Fibroblast of mammary gland (primary cell): Measurements from ENCODE around the gene RAB20.
A peak's percentile ranks its signal among the peaks of the same experiment; 100 is the strongest.

ENCODE experiments used
- DNase-seq: peaks from one replicate; pipeline ENCODE4 v3.0.0-alpha.2; 2010; ENCODE audit warnings: low read depth
- H3K4me3 ChIP-seq: 2 replicates; pipeline ENCODE4 v1.5.1; 2011; ENCODE audit warnings: low read depth, mild to moderate bottlenecking, low read length, moderate library complexity; ENCODE audit not compliant: control insufficient read depth
- TF ChIP-seq, protein P1 (sequence below): conservative IDR thresholded peaks from 2 replicates; pipeline ENCODE4 v1.5.1; 2011; ENCODE audit warnings: low read depth, low read length, inconsistent platforms; ENCODE audit not compliant: control insufficient read depth, insufficient read depth

Gene RAB20

DNA sequence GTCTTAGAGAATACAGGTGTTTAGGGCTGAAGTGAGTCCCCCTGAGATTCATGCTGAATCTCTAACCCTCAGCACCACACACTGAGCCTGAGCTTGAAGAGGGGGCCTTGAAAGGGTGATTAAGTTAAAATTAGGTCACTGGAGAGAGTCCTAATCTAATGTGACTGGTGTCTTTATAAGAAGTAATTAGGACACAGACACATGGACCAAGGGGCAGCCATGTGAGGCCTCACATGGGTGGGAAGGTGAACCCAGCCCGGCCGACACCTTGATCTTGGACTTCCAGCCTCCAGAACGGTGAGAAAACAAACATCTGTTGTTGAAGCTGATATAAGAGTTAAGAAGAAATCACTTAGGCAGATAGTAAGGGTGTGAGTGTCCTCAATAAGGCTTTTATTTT is 7.1 kb upstream of the RAB20 start:
- no peak for DNase-seq
- no peak overlapping the region for H3K4me3 ChIP-seq
- TF ChIP-seq, protein P1, sequence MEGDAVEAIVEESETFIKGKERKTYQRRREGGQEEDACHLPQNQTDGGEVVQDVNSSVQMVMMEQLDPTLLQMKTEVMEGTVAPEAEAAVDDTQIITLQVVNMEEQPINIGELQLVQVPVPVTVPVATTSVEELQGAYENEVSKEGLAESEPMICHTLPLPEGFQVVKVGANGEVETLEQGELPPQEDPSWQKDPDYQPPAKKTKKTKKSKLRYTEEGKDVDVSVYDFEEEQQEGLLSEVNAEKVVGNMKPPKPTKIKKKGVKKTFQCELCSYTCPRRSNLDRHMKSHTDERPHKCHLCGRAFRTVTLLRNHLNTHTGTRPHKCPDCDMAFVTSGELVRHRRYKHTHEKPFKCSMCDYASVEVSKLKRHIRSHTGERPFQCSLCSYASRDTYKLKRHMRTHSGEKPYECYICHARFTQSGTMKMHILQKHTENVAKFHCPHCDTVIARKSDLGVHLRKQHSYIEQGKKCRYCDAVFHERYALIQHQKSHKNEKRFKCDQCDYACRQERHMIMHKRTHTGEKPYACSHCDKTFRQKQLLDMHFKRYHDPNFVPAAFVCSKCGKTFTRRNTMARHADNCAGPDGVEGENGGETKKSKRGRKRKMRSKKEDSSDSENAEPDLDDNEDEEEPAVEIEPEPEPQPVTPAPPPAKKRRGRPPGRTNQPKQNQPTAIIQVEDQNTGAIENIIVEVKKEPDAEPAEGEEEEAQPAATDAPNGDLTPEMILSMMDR: no peak

DNA sequence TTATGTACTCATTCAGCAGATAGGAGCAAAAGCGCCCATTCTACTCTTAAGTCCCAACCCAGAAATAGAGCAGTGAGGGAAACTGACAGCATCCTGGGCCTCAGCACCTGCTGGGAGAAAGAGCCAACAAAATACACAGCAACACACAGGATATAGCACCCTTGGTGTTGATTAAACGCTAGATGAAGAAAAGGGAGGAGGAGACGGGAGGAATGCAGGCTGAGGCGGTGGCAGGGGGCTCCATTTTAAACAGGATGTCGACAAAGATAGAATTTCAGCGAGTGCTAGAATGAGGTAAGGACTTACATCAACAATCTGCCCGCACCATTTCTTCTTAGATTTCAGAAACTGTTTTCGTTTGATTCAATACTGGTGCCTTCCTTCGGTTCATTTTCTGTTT is 4.6 kb upstream of the RAB20 start:
- H3K4me3 ChIP-seq: no peak overlapping the region
- DNase-seq: no peak
- TF ChIP-seq, protein P1: no peak

DNA sequence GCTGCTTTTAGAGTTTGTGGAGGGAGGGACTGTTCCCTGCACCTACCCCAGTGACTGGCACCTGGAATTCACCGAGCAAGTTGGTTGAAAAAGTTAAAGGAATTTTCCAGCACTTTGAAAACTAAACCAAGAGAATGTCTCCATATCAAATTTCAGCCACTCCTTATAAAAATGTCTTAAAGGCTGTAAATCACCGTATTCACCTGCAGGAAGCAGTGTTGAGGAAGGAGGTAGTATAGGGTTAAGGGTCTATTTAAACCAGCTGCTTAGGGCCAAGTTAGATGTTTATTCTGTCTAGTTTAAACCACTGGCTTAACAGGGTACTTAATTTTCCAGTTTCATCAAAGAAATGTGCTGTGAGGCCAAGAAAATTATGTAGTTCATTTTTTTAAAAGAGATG is 3.8 kb upstream of the RAB20 start:
- H3K4me3 ChIP-seq: no peak overlapping the region
- TF ChIP-seq, protein P1: peak; percentile 8

DNA sequence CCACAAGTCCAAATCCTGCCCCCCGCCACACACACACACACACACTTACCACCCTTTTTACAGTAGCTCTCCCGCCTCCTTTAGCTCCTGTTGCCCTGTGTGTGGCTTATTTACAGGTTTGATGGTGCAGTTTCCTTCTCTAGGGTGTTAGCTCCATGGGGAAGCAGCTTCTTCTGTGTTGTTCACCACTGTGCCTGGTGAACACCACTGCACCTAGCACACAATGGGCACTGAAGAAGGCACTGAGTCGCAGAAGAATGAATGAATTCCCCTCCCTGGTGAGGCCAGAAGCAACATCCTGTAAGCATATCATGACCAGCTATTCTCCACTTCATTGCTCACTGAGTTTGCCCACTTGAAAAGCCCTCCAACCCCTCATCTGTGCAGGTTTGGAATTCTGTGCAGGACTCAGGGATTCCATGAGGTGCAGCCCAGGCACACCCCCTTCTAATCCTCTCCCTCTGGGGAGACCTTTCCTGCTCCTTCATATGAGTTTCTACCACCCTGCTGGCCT is 3.0 kb upstream of the RAB20 start:
- no peak overlapping the region for H3K4me3 ChIP-seq

More for the DNA sequence above, 3.8 kb upstream of the RAB20 start:
- no peak for DNase-seq

DNA sequence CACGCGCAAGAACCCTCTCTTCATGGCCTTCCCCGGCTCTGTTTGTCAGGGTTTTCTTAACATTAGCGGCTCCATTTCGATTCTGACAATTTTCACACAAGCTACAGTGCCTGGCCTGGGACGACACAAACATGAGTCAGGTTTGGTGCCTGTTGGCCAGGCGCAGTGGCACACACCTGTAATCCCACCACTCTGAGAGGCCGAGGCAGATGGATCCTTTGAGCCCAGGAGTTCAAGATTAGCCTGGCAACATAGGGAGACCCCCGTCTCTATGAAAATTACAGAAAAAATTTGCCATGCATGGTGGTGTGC is 1.9 kb upstream of the RAB20 start:
- TF ChIP-seq, protein P1: no peak
- H3K4me3 ChIP-seq: no peak overlapping the region
- no peak for DNase-seq

More for the DNA sequence above, 3.0 kb upstream of the RAB20 start:
- TF ChIP-seq, protein P1: no peak
- no peak for DNase-seq

DNA sequence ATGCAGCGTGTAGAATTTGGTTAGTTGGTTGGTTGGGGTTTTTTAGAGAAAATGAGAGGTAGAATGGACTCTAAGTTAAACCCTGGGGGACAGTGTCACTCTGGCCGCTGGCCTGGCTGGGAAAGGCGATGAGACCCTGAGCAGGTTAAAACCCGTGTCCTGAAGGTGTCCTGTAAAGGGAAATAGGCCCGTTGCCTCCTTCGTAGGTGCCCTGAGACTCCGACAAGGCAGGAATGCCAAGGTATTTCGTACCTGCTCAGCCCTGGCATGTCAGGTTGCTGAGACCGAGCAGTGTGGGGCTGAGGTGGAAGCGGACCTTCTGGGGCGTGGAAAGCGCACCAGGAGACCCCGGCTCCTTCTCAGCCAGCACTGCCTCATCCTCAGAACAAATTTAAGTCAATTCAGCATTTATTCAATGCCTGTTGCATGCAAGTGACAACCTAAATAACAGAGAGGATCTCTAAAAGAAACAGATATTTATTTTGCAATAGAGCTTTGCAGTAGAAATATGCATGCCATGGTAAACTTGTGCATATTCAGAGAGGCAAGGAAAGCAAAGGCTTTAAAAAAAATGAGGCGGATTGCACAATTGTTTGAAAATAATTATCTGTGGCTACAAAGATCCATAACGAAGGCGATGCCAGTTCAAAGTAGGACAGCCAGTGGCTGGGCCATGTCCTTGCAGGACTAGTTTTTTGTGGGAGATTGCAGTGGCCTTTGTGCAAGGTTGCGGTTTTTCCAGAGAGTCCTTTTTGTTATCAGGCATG is 1.4 kb upstream of the RAB20 start:
- DNase-seq: no peak
- TF ChIP-seq, protein P1: no peak

More for the DNA sequence above, 1.4 kb upstream of the RAB20 start:
- H3K4me3 ChIP-seq: peak overlapping the region; percentile 82
